CD4-positive, alpha-beta T cell treated with Interleukin-12 subunit alpha and Interleukin-12 subunit beta, for 1 hour (primary cell): ENCODE results near the gene SUN1.
"Not testable (repeated sequence)": the region's sequence is repeated elsewhere in the genome, so short reads cannot be mapped to it uniquely, and the experiment has no call there.

Experiments
- DNase-seq: peaks from one replicate; pipeline ENCODE4 v3.0.0-alpha.2; 2020

Gene SUN1

GRCh38 chr7:832167-832967 is at the start of gene SUN1:
Gene SUN1 (plus strand): TSS chr7:832476. CDS start chr7:832525, 49 bp downstream.
- peak; percentile 71 for DNase-seq

GRCh38 chr7:782718-783449 is 49.4 kb upstream of the SUN1 start:
- DNase-seq, result no peak

- no peak for DNase-seq
These were observed 48.5 kb upstream of the SUN1 start for GRCh38 chr7:783556-784490.

GRCh38 chr7:784971-785370 is 47.3 kb upstream of the SUN1 start:
- DNase-seq, result no peak

GRCh38 chr7:785416-785815 is 46.9 kb upstream of the SUN1 start:
- no peak for DNase-seq

- DNase-seq, result peak; percentile 67
These were observed 45.6 kb upstream of the SUN1 start for GRCh38 chr7:786472-787255.

- no peak for DNase-seq
These were observed 44.7 kb upstream of the SUN1 start for GRCh38 chr7:787332-788240.

- DNase-seq, result no peak
These were observed 40.8 kb upstream of the SUN1 start for GRCh38 chr7:791519-791918.

- no peak for DNase-seq
These were observed 38.1 kb upstream of the SUN1 start for GRCh38 chr7:794207-794606.

GRCh38 chr7:794671-795329 is 37.5 kb upstream of the SUN1 start:
- no peak for DNase-seq

- DNase-seq, result not testable (repeated sequence)
These were observed 35.7 kb upstream of the SUN1 start for GRCh38 chr7:796434-797169.

- DNase-seq, result no peak
These were observed 33.3 kb upstream of the SUN1 start for GRCh38 chr7:798921-799470.

GRCh38 chr7:800692-801091 is 31.6 kb upstream of the SUN1 start:
- no peak for DNase-seq

- DNase-seq, result not testable (repeated sequence)
These were observed 30.9 kb upstream of the SUN1 start for GRCh38 chr7:801351-801750.

- no peak for DNase-seq
These were observed 30.3 kb upstream of the SUN1 start for GRCh38 chr7:801940-802381.

- DNase-seq, result no peak
These were observed 29.6 kb upstream of the SUN1 start for GRCh38 chr7:802500-803242.

- DNase-seq, result no peak
These were observed 29.0 kb upstream of the SUN1 start for GRCh38 chr7:803243-803635.

- DNase-seq, result not testable (repeated sequence)
These were observed 28.5 kb upstream of the SUN1 start for GRCh38 chr7:803796-804195.

GRCh38 chr7:805261-805660 is 27.0 kb upstream of the SUN1 start:
- no peak for DNase-seq
